Renal cortical epithelial cell (primary cell): ENCODE measurements around the gene HTRA2. TPM values are rescaled to one million over a fixed set of nuclear protein-coding genes. Genes with fewer than 3 reads are reported as not detected.
A peak's percentile ranks its signal among the peaks of the same experiment; 100 is the strongest.

Source experiments
- DNase-seq: peaks from one replicate; pipeline ENCODE4 v3.0.0-alpha.2; 2011; ENCODE audit warnings: low read depth
- total RNA-seq: library from RNA; depleted of rRNA; stranded (reverse); fragments of >200 nt; gene quantifications from 2 replicates; pipeline ENCODE4 v1.2.3, GENCODE V29; 2014

The HTRA2 gene
- total RNA-seq, 1 donor from 2014 or later = 20.0 TPM

DNA sequence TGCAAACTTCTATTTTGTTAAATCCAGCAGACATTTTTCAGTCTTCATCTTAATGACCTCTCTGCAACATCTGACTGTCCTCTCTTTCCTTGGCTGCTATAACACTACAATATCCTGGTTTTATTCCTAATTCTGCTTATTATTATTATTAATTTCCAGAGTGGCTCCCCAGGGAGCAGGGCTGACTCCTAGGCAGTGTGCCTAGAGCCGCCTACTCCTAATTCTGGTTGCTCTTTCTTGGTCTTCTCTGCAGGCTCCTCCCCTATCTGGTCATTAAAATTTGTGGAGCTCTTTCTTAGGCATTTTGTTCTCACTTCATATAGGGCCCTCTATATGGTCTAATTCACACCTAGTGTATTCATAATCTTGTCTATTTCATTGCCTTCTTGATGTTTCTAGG, 13.2 kb downstream of the HTRA2 start:
- DNase-seq = no peak

DNA sequence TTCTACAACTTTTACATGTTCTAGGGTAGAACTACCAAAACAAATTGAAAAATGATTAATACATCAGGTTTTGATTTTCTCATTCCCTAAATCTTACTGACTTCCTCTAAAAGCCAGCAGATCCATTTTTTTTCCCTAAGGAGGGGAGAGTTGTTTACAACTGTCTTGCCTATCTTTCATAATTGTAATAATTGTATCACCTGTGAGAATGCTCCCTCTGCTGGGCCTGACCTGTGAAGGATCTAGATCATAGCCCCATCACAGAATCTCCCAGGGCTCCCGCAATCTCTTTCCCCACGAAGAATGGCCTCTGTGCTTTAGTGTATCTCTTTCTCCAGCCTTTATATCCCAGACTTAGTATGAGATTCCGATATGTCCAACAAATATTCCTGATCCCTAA, 14.9 kb downstream of the HTRA2 start:
- DNase-seq = no peak

DNA sequence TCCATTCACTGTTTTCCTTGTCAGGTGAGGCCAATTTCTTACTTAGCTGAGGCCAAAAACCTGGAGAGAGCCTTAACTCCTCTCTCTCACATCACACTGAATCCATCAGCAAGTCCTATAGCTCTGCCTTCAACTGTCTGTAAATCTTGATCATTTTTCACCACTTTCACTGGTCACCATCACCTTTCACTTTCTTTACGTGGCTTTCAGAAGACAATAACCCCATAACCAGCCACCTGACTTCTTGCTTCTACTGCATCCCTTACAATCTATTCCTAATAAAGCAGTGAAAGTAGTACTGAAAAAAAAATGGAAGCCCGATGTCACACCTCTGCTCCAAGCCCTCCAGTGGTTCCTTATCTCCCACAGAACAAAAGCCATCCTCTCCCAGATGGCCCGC, 16.3 kb downstream of the HTRA2 start:
- DNase-seq = no peak

DNA sequence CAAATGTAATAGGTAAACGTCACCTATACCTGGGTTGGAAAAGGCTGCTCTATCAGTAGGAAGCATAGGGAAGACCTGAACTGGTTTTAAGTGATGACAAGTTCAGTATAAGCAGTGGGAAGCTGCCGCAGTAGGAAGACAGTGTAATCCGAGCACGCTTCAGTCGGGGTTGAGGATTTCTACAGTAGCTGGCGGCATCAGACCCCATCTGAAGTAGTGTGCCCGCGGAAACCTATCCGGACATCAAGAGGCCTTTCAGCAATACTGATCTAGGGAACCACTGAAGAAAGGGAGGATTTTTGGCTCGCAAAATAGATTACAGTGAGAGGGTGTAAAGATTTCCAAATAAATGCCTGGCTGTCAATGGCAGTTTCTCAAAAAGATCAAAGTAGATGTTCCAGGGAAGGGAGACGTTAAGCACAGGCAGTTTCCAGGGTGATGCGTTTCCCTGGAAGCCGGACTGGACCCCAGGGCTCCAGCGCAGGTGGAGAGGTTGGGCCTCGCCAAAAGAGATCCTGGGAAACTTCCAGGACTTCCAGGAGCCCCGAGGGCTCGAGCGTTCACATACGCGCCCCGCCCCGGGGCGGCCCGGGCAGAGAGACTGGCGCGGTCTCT, 18.7 kb downstream of the HTRA2 start:
- no peak for DNase-seq

DNA sequence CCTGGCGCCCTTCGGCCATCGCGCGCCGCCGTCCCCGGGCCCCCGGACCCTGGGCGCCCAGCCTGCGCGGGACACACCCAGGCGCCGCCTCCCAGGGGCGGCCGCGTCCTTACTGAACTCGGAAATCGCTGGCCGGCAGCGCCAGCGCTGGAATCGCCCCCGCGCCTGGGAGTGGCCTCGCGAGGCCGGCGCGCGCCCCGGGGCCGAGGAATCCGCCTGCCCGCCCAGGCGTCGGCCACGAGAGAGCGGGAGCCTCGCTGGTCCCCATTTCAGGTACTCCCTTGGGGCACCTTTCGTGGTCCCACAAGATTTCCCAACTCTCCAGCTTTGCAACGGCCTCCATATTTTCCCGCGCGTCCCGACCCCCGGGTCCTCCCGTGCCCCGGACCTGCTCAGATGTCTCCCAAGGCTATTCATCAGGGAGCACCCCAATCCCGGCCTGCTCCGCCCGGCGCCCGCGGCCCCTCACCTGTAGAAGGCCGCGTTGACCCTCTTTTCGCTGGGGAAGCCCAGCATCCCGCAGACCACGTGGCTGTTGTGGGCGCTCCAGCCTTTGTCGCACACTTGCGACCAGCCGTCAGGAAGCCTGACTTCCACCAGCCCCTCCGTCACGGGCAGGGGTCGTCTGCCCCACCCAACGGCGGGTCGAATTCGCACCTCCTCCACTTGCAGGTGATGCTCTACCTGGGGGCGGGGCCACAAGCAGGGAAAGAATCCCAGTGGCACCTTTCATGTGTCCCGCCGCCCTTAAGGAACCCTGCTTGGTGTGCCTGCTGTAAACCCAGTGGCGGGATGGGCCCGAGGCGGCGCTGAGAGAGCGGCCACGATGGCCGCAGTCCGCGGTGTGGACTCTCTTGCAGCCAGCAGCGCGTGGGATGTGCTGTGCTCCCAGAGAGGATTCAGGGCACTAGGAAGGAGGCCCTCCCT, 19.4 kb downstream of the HTRA2 start:
- no peak for DNase-seq

DNA sequence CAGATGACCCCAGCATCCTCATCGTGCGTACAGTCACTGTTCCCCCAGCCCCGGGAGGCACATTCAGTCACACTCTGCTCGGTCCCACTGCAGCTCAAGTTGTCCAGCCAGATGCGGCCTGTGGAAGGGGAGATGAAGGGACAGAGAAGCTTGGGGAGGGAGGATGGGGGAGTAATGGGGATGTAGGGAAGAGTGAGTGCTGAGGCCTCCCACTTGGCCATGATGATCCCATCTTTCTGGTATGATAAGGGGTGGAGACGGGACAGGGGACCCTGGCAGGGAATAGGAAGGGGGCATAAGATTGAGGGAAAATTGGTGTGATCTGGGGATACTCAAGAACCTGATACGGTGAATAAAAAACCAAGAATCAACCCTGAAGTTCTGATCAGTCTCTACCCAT, 20.5 kb downstream of the HTRA2 start:
- no peak for DNase-seq

DNA sequence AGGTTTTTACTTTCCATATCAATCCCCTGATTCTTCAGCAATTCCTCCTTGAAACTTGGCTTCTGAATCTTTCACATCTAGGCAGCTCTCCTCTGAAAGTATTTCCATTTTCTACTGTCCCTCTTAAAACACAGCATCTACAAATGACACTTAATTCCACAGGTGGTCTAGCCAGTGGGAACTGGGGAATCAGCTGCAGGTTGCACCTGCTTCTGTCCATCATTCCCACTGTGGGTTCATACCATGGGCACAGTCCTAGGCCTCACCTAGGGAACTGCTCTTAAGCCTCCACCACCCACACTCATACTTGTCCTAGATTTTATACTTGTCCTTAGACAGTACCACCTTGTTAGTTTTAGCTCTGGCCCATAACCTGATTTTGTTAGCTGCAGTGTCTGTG, 21.8 kb downstream of the HTRA2 start:
- DNase-seq = no peak

DNA sequence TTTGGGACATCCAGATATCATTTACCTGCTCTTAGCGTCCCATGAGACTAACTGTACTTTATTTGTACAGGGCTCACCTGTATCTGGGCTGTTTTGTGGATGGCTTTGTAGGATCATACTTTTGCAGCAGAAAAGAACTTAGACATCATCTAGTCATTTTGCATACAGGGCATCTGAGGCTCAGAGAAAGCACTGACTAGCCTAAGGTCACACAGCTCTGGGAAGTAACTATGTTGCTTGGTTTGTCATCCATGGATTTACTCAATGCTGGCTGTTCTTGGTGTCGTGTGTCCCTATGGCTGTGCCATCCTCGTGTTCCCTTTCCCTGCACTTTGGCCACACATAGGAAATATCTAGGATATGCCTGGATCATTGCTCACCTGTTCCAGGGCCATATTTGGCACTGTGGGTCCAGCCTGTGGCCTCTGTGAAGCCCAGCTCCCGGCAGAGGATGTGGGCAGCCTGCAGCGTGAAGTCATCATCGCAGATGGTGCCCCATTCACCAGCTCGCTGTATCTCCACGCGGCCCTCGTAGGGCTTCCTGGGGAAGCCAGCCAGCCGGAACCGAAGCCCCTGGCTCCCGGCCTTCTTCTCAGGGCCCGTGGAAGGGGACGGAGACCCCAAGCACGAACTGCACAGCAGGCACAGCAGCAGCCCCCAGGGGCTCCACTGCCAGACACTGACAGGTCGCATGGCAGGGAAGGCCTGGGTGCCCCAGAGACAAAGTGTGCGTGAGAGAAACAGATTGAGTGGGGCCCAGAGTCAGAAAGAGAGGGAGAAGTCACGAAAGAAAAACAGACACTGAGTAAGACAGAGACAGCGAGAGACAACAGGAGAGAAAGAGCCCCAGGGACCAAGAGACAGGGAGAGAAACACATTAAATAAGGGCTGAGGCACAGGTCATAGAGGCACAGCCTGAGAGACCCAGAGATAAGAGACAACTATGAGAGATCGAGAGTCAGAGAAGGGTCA, 22.5 kb downstream of the HTRA2 start:
- no peak for DNase-seq

DNA sequence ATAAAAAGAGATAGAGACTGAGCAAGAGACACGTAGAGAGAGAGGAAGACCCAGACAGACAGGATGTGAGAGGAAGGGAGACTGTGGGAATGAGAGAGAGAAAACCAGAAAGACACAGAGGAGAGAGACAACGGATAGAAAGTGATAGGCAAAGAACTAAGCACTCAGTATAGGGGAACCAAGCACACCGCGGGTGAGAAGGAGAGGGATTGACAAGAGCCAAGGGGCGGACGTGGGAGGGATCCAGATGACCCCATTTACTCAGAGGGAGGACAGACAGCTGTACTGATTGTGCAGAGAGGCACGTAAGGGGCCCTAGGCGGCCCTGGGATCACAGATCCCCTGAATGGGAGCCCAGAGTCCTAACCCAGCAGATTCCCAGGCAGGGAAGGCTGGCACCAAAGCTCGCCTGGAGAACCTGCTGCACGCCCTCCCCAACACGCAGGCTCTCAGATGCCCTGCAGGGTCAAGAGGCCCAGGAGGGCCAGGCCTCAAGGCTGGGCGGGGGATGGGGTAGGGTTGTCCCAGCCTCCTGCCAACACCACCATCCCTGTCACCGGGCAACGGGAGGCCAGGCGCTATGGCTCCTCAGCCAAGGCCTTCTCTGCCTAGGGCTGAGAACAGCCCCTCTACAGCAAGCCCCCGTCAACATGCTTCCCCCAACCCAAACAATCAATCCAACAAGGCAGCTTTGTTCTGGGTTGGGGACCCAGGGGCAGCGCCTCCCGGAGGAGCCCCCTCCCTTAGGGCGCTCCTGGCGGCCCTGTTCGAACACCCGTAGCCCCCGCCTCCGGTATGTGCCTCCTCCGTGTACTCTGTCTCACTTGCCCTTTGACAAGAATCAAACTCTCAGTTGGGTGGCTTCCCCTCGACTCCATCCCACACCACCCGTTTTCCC, 23.4 kb downstream of the HTRA2 start:
- no peak for DNase-seq

DNA sequence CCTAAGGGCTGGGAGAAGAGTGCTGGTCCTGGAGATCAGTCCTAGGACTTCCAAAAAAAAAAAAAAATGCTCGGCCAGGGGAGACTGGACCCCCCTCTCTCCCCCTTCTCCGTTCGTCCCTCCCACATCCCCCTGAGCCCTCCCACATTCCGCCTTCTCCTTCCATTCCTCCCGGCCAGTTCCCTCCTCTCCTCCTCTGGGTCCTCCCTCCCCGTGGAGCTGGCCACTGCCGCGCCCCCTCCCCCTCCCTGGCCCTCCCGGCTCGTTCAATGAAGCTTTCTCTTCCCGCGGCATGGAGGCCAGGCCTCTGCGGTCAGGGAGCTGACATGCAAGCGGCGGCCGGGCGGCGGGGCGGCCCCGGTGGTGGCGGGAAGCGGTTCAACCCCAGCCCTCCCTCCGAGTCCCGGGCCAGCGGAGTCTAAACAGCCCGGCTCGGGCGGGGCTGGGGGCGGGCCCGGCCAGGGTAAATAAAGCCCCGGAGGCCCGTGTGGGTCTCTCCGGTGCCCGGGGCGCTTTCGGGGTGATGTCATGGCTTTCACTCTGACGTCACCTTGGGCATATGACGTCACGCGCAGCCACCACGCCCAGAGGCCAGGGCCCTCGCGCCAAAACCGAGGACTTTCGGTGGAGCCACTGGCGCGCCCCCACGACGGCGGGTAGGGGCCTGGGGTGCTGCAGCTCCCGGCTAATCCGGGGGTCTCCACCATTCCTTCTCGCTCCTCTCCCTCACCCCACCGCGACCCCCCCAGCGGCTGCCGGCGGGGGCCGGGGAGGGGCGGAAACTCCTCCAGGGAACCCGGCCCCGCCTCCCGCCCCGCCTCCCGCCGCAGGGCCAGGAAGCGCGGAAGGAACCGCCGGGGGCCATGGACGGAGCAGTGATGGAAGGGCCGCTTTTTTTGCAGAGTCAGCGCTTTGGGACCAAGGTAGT, 24.4 kb downstream of the HTRA2 start, which contains the start of the genes DOK1 and LOXL3:
Gene DOK1, plus strand, starts transcription at position 829 of the 928 bp plus-strand sequence. Its CDS starts 35 bp downstream, at position 864.
Gene LOXL3, minus strand, starts transcription at position 51 of the 928 bp plus-strand sequence. CDS start 1,308 bp downstream, outside the sequence.
- DNase-seq = peak; percentile 53

DNA sequence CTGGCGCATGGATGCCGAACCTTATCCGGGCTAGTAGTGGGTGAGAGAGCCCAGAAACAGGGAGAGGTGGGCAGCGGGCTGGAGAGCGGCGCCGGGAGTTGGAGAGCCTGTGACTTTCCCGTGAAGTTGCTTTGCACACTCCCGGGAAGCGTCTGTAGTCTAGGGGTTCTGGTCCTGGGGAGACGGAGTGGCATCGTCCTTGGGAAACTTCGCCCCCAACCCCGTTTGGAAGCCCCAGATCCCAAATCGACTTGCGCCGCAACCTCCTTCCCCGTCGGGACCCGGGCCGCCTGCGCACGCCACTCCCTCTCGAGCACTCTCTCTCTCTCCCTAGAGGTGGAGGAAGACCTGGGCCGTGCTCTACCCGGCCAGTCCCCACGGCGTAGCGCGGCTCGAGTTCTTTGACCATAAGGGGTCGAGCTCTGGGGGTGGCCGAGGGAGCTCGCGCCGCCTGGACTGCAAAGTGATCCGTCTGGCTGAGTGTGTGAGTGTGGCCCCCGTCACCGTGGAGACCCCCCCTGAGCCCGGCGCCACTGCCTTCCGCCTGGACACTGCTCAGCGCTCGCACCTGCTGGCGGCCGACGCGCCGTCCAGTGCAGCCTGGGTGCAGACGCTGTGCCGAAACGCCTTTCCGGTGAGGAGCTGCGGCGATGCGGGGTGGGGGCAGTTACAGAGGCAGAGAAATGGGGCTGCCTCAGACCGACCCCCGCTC, 25.2 kb downstream of the HTRA2 start:
- DNase-seq = peak; percentile 19

DNA sequence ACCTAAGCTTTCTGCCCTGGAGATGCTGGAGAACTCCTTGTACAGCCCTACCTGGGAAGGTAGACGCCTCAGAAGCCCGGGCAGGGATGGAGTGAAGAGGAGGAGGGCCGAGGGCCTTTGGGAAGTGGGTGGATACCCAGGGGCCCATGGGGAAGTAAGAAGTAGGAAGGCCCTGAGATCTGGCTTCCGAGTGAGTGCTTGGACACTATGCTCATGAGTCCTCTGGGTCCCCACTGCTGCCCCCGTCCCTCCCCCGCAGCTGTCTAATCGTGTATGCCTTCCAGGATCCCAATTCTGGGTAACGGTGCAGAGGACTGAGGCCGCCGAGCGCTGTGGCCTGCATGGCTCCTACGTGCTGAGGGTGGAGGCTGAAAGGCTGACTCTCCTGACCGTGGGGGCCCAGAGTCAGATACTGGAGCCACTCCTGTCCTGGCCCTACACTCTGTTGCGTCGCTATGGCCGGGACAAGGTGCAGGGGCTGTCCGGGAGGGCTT, 25.9 kb downstream of the HTRA2 start:
- no peak for DNase-seq

DNA sequence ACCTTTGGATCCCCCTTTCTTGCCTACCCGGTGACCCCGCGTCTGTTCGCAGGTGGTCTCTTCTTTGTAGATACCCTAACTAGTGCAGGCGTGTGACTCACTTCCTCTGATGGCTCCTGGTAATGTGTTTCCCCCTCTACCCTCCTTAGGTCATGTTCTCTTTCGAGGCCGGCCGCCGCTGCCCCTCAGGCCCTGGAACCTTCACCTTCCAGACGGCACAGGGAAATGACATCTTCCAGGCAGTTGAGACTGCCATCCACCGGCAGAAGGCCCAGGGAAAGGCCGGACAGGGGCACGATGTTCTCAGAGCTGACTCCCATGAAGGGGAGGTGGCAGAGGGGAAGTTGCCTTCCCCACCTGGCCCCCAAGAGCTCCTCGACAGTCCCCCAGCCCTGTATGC, 26.4 kb downstream of the HTRA2 start:
- DNase-seq = no peak

DNA sequence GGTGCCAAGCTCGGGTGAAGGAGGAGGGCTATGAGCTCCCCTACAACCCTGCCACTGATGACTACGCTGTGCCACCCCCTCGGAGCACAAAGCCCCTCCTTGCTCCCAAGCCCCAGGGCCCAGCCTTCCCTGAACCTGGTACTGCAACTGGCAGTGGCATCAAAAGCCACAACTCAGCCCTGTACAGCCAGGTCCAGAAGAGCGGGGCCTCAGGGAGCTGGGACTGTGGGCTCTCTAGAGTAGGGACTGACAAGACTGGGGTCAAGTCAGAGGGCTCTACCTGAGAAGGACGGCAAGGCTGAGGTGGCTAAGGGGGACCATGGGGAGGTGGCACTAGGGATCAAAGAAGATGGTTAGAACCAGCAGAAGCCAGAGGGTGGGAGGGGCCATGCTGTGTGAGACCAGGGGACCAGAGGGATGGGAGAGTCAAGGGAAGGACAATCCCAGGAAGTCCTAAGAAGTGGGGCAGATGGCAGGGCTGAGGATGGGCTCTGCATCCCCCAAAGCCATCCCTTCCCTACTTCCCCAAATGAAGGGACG, 27.2 kb downstream of the HTRA2 start:
- DNase-seq = no peak

DNA sequence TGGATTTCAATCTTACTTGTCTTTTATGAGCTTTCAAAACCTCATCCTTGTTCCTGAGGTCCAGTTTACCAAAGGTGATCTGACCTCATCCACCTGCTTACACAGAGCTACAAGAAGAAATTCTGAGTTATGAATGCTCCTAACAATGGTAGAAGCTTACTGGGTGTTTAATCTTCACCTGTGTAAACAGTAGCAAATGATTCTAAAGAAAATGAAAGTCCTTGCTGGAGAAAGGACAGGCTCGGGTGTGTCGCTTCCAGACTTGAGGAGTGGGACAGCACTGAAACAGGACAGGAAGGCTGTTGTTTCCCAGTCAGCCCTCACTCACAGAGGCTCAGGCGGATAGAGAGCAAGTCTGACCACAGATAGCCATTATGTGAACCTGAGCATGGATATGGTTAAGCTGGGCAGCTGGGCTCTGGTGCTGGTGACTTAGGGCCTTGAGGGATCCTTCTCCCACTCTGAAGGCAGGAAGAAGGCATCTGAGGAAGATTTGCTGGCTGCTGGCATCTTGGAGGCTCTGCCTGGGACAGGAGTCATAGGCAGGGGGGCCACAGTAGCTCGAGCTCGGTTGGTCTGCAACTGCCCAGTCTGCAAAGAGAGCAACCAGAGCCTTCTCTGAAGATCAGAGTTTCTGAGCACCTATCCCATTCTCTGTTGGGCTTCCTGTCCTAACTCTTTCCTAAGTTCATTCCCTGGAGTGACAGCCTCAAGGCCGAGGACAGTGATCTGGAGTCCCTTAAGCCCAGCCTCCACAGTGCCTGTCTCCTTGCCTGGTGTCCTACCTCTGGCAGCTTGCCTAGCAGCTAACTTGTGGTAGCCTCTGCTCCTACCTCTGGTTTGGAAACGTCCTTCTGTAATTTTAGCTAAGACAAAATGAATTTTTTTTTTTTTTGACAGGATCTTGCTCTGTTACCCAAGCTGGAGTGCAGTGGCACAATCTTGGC, 28.8 kb downstream of the HTRA2 start:
- DNase-seq = no peak

DNA sequence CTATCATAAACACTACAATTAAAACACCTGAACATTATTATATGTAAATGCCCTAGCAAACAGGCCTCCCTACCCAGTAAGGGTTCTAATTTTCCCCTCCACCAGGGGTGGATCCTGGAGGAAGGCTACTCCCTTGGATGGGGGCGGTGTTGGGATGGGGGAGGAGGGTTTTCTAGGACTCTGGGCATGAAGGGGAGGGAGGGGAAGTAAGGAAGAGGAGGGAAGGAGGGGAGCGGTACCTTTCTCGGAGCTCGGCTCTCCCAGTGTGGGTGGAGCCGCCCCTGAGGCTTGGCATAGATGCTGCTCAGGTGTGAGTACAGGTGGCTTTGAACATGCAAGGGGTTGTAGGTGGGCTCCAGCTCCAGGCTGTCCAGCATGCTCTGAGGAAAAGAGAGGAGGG, 30.2 kb downstream of the HTRA2 start:
- DNase-seq = no peak

DNA sequence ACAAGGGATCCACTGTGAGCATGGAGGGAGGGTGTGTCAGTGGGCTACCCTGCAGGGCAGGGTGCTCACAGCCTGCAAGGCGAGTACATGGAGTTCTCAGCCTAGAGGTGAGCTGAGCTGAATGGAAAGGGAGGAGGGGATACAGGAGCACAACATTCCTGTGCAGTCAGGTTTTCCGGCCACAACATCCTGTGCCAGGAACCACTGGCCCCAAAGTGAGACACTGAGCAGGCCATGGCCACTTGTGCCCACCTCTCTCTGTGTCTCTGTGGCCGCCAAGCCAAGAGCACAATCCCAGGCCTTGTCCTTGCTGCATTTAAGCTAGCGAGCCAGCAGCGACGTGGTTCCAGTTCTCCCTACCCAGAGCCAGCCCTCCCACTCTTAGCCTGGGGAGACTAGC, 30.9 kb downstream of the HTRA2 start:
- peak; percentile 45 for DNase-seq
